Fibroblast of gingiva (primary cell): ENCODE results near the gene NR1D1.
A peak's percentile ranks its signal among the peaks of the same experiment; 100 is the strongest.

ENCODE experiments used
- DNase-seq: peaks from one replicate; pipeline ENCODE4 v3.0.0-alpha.2; 2011; ENCODE audit warnings: low read depth

NR1D1 gene

GRCh38 chr17:40075201-40075941 is 25.0 kb downstream of the NR1D1 start:
- peak; percentile 93 for DNase-seq

- DNase-seq, result no peak
Measured at GRCh38 chr17:40074871-40075200, 25.6 kb downstream of the NR1D1 start.

DNA sequence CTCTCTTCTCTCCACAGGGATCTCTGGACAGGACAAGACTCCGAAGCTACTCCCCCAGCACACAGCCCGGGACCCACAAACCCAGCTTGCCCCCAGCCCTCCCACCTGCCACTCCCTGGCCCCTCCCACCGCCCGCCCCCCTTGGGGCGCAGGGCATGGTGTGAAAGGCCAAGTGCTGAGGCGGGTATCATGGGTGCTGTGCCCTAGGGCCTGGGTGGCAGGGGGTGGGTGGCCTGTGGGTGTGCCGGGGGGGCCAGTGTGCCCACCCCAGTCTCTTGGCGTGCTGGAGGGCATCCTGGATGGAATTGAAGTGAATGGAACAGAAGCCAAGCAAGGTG is 26.2 kb downstream of the NR1D1 start:
- no peak for DNase-seq

DNA sequence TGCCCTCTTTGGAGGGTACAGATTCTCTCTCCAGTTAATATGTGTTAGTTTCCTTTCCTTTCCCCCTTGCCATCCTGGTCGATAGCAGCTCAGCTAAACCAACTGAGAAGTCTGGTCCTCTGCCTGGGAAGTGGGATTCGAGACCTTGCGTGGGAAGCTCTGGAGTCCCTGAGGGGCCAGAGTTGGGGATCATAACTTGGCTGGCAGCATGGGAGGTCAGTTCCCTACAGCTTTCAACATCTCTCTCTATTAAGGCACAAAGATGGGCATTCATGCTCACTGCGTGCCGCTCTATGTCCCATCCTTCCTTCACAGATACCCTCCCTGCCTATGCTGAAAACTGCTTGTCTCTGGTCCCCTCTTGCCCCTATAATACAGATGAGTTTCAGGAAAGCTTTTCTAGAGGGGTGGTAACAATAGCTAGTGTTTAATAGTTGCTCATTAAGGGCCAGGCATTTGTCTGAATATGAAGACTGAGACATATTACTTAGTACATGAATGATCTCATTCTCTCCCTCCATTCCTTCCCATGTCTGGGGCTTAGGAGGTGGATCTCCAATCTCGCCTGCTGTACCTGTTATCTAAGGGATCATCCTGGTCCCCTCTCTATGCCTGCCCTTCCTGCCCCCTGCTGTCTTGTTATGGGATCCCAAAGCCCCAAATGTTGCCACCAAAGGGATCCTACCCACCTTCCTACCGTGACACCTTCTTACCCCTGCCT is 26.8 kb downstream of the NR1D1 start:
- no peak for DNase-seq

DNA sequence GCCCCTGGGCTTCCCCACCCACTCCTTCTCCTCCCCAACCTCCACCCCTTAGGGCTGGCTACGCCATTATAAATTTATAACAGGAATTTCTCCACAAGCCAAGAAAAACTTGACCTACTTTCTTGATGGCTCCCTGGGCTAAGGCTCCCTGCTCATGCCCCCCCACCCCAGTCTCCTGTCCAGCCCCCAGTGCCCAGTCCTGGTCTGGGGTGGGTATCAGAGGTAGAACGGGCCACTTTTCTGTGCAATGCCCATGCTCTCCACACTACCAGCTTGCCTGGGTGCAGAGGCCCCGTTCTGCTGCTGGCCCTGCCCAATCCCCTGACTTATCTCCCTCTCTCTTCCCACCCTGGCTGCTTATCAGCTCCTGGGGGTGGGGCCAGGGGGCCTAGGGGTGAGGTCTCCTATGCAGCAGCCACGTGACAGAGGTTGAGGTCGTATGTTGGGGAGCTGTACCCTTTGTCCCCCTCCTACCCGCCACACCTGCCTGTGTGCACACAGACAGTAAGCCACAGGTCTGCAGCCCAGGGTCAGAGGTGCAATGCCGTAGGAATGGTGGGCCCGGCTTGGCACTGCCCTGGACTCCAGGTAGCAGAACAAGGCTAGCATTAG is 27.5 kb downstream of the NR1D1 start:
- DNase-seq, result peak; percentile 30

DNA sequence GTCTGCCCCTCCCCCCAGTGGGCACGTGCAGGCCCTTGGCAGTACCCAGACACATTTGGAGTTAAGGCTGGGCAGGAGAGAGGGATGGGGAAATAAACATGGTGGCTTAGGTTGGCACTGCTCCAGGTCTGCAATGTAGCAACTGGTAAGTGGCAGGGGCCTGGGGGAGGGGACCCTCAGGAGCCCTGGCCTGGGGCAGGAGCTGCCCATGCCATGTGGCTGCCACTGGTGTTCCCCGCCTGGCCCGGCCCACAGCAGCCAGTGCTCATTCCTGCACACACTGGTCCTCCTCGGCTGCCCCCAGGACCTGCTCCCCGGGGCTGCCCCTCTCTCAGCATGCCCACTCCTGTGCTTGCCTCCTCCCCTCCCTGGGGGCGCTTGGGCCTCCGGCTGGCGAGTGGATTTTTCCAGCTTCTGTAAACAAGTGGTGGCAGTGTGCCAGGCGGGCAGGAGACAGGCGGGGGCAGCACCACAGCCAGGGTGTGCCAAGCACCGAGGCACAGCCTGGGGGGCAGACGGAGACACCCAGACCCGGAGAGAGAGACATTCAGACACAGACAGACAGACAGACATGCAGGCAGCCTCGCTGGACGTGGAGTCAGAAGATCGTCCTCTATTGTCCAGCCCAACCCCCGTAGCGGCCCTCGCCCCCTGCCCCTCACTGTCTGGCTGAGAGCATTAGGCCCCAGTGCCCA is 28.2 kb downstream of the NR1D1 start:
- peak; percentile 93 for DNase-seq

DNA sequence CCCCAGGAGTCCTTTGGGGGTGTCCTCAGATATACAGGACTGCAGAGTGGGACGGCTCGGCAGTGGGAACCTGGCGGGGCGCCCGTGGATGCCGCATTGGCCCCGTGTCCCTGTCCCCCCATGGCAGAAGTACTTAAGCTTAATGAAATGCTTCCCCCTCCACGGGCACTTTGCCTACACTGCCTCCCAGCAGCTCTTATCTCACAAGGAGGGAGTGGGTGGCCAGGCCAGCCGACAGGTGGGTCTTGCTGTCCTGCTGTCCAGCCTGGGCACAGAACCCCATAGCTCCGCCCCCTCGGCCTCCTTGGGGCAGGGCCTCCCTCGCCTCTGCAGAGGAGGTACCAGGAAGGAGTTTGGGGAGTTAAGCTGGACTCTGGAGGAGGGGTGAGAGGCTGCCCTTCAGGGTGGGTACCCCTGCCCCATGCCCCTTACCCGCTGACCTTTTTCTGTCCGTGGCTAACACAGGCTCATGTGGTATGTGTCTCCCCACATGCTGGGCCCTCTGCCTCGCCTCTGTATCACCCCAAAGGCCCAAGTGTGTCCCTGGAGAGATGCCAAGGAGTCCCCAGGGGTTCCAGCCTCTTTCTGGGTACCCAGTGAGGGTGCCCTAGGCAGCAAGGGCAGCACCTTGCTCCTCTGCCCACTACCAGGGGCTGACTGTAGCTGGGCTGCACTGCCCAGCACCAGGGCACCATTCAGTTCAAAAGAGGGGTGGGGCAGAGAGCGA is 28.9 kb downstream of the NR1D1 start:
- no peak for DNase-seq

DNA sequence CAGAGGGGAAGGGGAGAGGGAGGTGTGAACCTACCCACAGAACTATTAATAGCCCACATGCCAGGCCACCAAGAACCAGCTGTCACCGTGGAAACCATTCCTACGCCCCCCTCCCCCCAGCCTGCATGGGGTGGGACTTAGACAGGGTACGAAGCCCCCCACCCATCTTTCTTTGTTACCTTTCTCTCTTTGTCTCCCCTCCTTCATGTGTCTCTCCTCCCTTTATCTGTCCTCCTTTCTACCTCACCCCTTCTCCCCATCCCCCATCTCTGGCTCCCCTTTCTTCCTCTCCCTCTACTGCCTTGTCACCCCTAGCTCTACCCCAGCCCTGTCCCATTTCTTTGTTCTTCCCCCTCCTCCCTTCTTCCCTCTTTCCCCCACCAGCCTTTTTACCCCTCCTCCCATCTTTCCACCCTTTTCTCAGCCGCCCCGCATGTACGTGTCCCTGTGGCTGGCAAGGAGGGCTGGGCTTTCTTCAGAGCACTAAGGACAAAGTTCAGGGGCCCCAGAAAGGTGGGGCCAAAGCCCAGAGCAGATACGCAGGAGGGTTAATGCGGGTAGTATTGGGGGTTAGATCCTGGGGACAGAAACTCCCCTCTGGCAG is 29.6 kb downstream of the NR1D1 start:
- no peak for DNase-seq

DNA sequence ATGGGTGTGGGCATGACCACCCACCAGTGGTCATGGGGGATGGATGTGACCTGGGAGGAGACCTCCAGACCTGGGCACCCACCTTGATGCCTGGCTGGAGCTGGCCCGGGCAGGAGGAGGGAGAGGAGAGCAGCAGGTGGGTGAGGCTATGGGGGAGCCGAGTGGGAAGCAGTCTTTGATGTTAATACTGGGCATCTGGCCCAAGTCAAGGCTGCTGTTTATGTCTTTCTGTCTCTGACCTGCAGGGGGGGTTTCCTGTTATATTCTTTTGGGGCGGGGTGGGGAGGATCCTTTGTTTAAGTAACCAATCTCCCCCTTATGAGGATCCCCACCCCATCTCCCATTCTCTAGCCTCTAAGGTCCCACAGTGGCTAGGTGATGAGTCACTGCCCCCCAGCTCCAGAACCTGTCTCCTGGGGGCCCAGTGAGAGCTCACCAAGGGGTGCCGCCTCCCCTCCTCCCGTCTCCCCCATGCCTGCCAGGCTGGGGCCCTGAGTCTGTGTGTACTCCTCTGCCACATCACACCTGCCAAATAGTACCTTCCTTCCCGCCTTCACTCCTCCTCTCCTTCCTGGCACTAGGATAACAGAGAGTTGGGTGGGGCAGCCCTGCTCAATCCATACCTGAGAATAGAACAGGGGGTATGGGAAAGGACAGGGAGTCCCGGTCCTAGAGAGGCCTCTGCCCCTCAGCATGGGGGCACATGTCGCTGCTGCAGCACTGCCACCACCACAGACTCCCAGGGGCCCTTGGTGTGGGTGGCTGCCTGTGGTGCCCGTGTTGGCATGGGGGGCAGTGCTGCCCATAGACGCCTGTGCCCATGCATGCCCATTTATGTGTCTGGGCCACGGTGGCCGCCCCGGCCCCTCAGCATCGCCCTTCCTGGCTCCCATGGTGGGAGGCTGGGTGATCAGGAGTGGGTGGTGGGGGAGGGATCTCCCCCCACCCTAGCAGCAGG is 30.4 kb downstream of the NR1D1 start:
- no peak for DNase-seq

DNA sequence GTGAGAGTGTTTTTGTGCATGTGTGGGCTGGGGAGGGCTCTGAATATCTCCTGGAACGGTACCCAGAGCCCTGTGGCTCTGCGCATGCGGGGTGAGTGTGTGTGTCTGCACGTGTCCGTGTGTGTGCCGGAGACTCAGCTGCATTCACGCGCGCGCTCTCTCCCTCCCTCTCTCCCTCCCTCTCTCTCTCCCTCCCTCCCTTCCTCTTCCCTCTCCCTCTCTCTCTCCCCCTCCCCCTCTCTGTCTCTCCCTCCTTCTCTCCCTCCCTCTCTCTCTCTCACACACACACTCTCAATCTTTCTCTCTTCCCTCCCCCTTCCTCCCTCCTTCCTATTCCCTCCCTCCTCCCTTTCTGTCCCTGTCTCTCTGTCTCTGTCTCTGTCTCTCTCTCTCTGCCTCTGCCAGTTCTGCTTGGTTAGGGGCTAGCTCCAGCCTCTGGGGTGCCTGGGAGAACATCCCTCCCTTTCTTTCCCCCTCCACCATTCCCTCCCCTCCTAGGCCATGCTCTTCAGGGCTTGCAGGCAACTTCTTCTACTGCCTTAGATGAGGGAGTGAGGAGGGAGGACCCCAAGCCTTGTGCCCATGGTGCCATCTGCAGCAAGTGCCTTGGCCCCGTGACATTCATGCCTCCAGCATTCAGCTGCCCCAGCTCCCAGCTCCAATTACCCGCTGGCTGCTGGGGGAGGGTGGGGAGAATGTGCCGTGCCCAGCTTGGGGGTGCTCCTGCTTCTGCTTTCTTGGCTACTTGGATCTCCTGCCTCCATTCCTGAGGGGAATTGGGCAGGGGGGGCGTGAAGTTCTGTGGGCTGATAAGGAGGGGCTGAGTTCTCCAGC is 31.3 kb downstream of the NR1D1 start:
- peak; percentile 92 for DNase-seq

DNA sequence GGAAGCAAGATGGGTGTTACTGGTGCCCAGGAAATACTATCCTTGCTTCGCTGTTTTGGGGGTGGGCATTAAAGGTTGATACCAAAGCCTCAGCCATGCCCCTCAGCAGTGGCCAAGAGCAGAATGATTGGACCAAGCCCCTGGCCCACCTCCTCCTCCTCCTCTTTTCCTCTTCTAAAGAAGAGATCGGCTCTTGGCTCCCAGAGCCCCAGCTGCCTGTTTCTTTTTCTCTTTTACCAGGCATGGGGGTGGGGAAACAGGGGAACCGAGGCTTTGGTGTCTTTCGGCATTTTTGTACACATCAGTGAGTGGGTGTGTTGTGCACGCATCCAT is 31.8 kb downstream of the NR1D1 start:
- DNase-seq, result no peak

DNA sequence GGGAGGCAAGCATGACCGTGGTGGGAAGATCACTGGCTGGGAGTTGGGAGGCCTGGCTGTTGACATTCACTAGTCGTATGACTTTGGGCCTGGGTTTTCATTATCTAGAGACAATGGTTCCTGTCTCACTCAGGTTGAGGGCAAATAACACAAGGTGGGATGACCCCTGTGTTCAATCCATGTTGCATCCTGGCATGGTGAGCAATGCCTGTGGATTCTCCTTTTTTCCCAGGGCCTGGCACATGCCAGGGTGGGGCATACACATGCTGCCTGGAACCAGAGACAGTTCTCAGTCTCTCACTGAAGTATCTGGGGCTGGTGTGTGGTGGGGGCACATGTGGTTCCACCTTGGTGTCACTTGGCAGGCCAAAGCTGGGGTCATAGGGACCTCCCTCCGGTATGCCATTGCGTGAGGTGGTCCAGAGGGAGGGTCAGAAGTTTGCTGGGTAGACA is 32.2 kb downstream of the NR1D1 start:
- no peak for DNase-seq

GRCh38 chr17:40067710-40068109 is 32.7 kb downstream of the NR1D1 start:
- DNase-seq, result no peak

GRCh38 chr17:40065769-40066510 is 34.4 kb downstream of the NR1D1 start:
- no peak for DNase-seq

- DNase-seq, result peak; percentile 37
Measured at GRCh38 chr17:40064971-40065768, 35.2 kb downstream of the NR1D1 start.

- DNase-seq, result no peak
Measured at GRCh38 chr17:40063901-40064531, 36.4 kb downstream of the NR1D1 start.

DNA sequence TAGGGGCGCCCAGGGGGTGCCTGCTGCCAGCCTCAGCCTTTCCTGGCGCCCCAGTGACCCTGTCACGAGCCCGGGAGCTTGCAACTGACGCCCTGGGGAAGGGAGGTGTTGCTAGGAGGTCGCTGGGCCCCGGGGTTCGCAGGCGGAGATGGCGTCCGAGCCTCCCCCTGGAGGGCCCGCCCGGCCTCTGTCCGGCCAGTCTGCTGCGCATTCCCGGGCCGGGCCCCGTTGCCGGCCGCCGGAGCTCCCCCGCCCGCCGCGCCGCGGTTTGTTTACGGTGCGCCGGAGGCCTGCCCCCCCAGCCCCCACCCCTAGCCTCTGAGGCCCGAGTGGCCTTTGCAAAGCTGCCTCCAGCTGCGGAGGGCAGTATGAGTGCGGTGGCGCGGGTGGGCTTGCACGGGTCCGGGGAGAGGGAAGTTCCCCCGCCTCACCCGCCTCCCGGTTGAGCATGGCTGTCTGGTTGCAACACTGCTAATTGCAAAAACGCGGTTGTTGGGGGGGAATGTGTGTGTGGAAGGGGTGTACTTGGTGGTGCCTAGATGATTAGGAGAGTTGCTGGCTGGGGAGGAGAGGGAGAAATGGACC is 37.1 kb downstream of the NR1D1 start:
- peak; percentile 43 for DNase-seq
